Liver (tissue), 9 donors: ENCODE data around the gene SHF. TPM values are rescaled to one million over a fixed set of nuclear protein-coding genes. Genes with fewer than 3 reads are reported as not detected.

Source experiments
- DNase-seq: peaks from one replicate; pipeline ENCODE4 v3.0.0-alpha.2; 2017; ENCODE audit warnings: low spot score
- H3K27ac ChIP-seq, 2 donors: one replicate each; pipeline ENCODE4 v1.7.0; 2013; ENCODE audit warnings: inconsistent platforms in 2 of 2, low read length in 2 of 2, control low read depth in 1 of 2, low read depth in 1 of 2, mild to moderate bottlenecking in 1 of 2
- H3K27me3 ChIP-seq, 4 donors: one replicate each; pipeline versions ENCODE4 v1.6.1 to v1.7.0; 2013; ENCODE audit warnings: low read length in 3 of 4, inconsistent platforms in 1 of 4, mild to moderate bottlenecking in 1 of 4, moderate library complexity in 1 of 4; ENCODE audit not compliant: control insufficient read depth in 4 of 4, insufficient read depth in 4 of 4
- H3K36me3 ChIP-seq, 4 donors: one replicate each; pipeline versions ENCODE4 v1.6.1 to v1.7.0; 2013; ENCODE audit warnings: low read length in 3 of 4, mild to moderate bottlenecking in 3 of 4, low read depth in 1 of 4, moderate library complexity in 1 of 4; ENCODE audit not compliant: control insufficient read depth in 4 of 4, insufficient read depth in 3 of 4
- H3K4me1 ChIP-seq, 4 donors: one replicate each; pipeline versions ENCODE4 v1.6.1 to v1.7.0; 2013; ENCODE audit warnings: low read length in 3 of 4, mild to moderate bottlenecking in 3 of 4, moderate library complexity in 1 of 4; ENCODE audit not compliant: control insufficient read depth in 4 of 4, insufficient read depth in 4 of 4
- H3K4me3 ChIP-seq, 3 donors: one replicate each; pipeline versions ENCODE4 v1.6.1 to v1.7.0; 2013; ENCODE audit warnings: low read length in 3 of 3, control low read depth in 1 of 3, low read depth in 1 of 3, mild to moderate bottlenecking in 1 of 3
- H3K9ac ChIP-seq, 2 donors: one replicate each; pipeline ENCODE4 v1.7.0; 2013; ENCODE audit warnings: low read length in 2 of 2, mild to moderate bottlenecking in 2 of 2, moderate library complexity in 2 of 2, control low read depth in 1 of 2, low read depth in 1 of 2
- H3K9me3 ChIP-seq, 4 donors: one replicate each; pipeline versions ENCODE4 v1.6.1 to v1.7.0; 2013; ENCODE audit warnings: low read length in 3 of 4; ENCODE audit not compliant: control insufficient read depth in 4 of 4
- EGR1 ChIP-seq, 2 donors: IDR thresholded peaks; 2 replicates each; pipeline ENCODE4 v1.6.1; 2016 to 2018; ENCODE audit warnings: antibody characterized with exemption in 2 of 2, low read depth in 2 of 2
- FOXA1 ChIP-seq: IDR thresholded peaks from 2 replicates; pipeline ENCODE4 v1.6.1; 2016; ENCODE audit warnings: antibody characterized with exemption
- FOXA2 ChIP-seq: IDR thresholded peaks from 2 replicates; pipeline ENCODE4 v1.6.1; 2016; ENCODE audit warnings: antibody characterized with exemption
- GABPA ChIP-seq, 2 donors: IDR thresholded peaks in 1 of 2; conservative IDR thresholded peaks in 1 of 2; 2 replicates each; pipeline ENCODE4 v1.6.1; 2016; ENCODE audit warnings: antibody characterized with exemption in 2 of 2, mild to moderate bottlenecking in 1 of 2, moderate library complexity in 1 of 2
- HNF4A ChIP-seq, 2 donors: conservative IDR thresholded peaks; 2 replicates each; pipeline ENCODE4 v1.6.1; 2016; ENCODE audit warnings: antibody characterized with exemption in 2 of 2, mild to moderate bottlenecking in 2 of 2
- HNF4G ChIP-seq: IDR thresholded peaks from 2 replicates; pipeline ENCODE4 v1.6.1; 2016; ENCODE audit warnings: antibody characterized with exemption
- JUND ChIP-seq, 2 donors: IDR thresholded peaks; 2 replicates each; pipeline ENCODE4 v1.6.1; 2016; ENCODE audit warnings: antibody characterized with exemption in 2 of 2
- NR2F2 ChIP-seq: IDR thresholded peaks from 2 replicates; pipeline ENCODE4 v1.6.1; 2016; ENCODE audit warnings: antibody characterized with exemption
- RAD21 ChIP-seq, 2 donors: IDR thresholded peaks; 2 replicates each; pipeline ENCODE4 v1.6.1; 2016; ENCODE audit warnings: antibody characterized with exemption in 2 of 2, mild to moderate bottlenecking in 2 of 2
- RXRA ChIP-seq, 2 donors: IDR thresholded peaks; 2 replicates each; pipeline ENCODE4 v1.6.1; 2017 to 2018; ENCODE audit warnings: antibody characterized with exemption in 2 of 2, mild to moderate bottlenecking in 1 of 2
- SP1 ChIP-seq: IDR thresholded peaks from 2 replicates; pipeline ENCODE4 v1.6.1; 2018; ENCODE audit warnings: antibody characterized with exemption, mild to moderate bottlenecking
- TAF1 ChIP-seq: conservative IDR thresholded peaks from 2 replicates; pipeline ENCODE4 v1.6.1; 2016; ENCODE audit warnings: antibody characterized with exemption, mild to moderate bottlenecking
- YY1 ChIP-seq: IDR thresholded peaks from 2 replicates; pipeline ENCODE4 v1.6.1; 2016; ENCODE audit warnings: antibody characterized with exemption, mild to moderate bottlenecking
- WGBS: extraction: QIAGEN DNeasy Blood & Tissue Kit; methylation state at CpG from one replicate; pipeline ENCODE4 v1.1.7; 2013; 5-methylcytosine and 5-hydroxymethylcytosine counted together
- polyA plus RNA-seq, 2 donors: library from polyadenylated mRNA; stranded (reverse) in 1 of 2; unstranded in 1 of 2; fragments of 200-250 nt in 1 of 2; fragments of >200 nt in 1 of 2; fragmentation: Nextera tagmentation in 1 of 2; extraction: Ambion mirVana in 1 of 2; gene quantifications; one replicate each; pipeline versions ENCODE4 v1.2.1 to v1.2.3, GENCODE V29; 2013 to 2015
- total RNA-seq, 2 donors: library from RNA; depleted of rRNA; stranded (reverse); fragments of >200 nt; gene quantifications; one replicate each; pipeline ENCODE4 v1.2.3, GENCODE V29; 2014
- TF ChIP-seq, protein P1 (sequence below): IDR thresholded peaks from 2 replicates; pipeline ENCODE4 v1.6.1; 2016; ENCODE audit warnings: antibody characterized with exemption
- TF ChIP-seq, protein P2 (sequence below): fragments of 150-350 bp; IDR thresholded peaks from 2 replicates; pipeline ENCODE4 v1.5.1; 2017; ENCODE audit warnings: improper control_type of control experiment, low read depth, low read length; ENCODE audit not compliant: missing input control
- TF ChIP-seq, protein P3 (sequence below): IDR thresholded peaks from 2 replicates; pipeline ENCODE4 v1.6.1; 2016; ENCODE audit warnings: antibody characterized with exemption
- TF ChIP-seq, protein P4 (sequence below): IDR thresholded peaks from 2 replicates; pipeline ENCODE4 v1.6.1; 2016; ENCODE audit warnings: antibody characterized with exemption
- TF ChIP-seq, protein P5 (sequence below): IDR thresholded peaks from 2 replicates; pipeline ENCODE4 v1.6.1; 2016; ENCODE audit warnings: antibody characterized with exemption, mild to moderate bottlenecking
- donor health status: healthy.
- donor health status: healthy.
- donor health status: healthy.
- donor health status: healthy.
- donor health status: healthy.

Gene SHF
- total and polyA plus RNA-seq, 4 donors, result 4.7 to 15.7 (median 10.1) TPM

DNA sequence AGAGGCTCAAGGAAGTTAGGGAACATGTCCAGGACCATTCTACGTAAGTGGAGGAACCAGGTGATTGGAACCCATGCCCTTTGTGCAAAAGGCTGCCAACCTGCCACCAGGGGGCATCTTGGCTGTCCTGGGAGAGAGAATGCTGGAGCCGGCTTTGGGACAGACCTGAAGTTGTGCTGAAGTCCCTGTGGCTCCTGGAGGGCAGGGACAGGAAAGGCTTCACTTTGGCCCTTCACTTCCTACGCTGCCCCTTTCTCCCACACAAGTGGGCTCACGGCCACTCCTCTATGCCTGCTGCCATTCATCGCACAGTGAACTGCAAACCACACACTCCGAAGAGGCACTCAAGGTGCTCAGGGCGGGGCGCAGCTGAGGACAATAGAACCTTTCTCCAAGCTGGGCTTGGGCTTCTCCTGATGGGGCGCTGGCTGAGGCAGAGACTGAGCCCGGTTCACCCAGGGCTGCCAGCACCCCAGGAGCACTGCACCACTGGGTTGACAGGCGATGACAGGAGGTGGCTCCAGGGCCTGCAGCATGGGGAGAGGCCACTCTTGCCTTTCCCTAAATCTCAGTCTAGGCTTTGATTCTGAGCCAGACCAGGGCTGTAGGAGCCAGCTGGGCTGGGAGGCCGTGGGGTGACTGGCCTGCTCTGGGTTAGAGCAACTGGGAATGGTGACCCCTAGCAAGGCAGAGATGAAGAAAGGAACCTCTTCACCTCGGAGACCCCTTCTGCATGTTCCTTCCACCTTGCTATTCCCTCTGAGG is 8.4 kb downstream of the SHF start:
- no peak for DNase-seq
- no peaks in the 10 kb centered on the region for H3K27me3 ChIP-seq
- H3K36me3 ChIP-seq, result peaks cover 0 to 8% (median 2%) of the 10 kb centered on the region in 4 donors
- no peaks in the 10 kb centered on the region for H3K9me3 ChIP-seq
- no peak overlapping the region for H3K9ac ChIP-seq
- 84% methylated on average over 13 of the region's 13 CpGs for WGBS
- no peak overlapping the region for H3K27ac ChIP-seq
- TF ChIP-seq NR2F2, result no peak
- TF ChIP-seq FOXA2, result no peak
- no peak for TF ChIP-seq HNF4A (conservative IDR thresholded peaks at IDR 0.05)
- TF ChIP-seq, protein P1, sequence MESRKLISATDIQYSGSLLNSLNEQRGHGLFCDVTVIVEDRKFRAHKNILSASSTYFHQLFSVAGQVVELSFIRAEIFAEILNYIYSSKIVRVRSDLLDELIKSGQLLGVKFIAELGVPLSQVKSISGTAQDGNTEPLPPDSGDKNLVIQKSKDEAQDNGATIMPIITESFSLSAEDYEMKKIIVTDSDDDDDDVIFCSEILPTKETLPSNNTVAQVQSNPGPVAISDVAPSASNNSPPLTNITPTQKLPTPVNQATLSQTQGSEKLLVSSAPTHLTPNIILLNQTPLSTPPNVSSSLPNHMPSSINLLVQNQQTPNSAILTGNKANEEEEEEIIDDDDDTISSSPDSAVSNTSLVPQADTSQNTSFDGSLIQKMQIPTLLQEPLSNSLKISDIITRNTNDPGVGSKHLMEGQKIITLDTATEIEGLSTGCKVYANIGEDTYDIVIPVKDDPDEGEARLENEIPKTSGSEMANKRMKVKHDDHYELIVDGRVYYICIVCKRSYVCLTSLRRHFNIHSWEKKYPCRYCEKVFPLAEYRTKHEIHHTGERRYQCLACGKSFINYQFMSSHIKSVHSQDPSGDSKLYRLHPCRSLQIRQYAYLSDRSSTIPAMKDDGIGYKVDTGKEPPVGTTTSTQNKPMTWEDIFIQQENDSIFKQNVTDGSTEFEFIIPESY, result no peak
- peak in 1 of 2 donors; percentile 76 for TF ChIP-seq RAD21 (IDR thresholded peaks at IDR 0.05)
- TF ChIP-seq, protein P2, sequence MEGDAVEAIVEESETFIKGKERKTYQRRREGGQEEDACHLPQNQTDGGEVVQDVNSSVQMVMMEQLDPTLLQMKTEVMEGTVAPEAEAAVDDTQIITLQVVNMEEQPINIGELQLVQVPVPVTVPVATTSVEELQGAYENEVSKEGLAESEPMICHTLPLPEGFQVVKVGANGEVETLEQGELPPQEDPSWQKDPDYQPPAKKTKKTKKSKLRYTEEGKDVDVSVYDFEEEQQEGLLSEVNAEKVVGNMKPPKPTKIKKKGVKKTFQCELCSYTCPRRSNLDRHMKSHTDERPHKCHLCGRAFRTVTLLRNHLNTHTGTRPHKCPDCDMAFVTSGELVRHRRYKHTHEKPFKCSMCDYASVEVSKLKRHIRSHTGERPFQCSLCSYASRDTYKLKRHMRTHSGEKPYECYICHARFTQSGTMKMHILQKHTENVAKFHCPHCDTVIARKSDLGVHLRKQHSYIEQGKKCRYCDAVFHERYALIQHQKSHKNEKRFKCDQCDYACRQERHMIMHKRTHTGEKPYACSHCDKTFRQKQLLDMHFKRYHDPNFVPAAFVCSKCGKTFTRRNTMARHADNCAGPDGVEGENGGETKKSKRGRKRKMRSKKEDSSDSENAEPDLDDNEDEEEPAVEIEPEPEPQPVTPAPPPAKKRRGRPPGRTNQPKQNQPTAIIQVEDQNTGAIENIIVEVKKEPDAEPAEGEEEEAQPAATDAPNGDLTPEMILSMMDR, result peak; percentile 47
- TF ChIP-seq RXRA (IDR thresholded peaks at IDR 0.05), result no peak
- TF ChIP-seq YY1, result no peak
- TF ChIP-seq, protein P3, sequence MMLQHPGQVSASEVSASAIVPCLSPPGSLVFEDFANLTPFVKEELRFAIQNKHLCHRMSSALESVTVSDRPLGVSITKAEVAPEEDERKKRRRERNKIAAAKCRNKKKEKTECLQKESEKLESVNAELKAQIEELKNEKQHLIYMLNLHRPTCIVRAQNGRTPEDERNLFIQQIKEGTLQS, result no peak
- TF ChIP-seq GABPA (IDR thresholded peaks at IDR 0.05 in 1 of 2, conservative IDR thresholded peaks at IDR 0.05 in 1 of 2), result no peak
- TF ChIP-seq, protein P4, sequence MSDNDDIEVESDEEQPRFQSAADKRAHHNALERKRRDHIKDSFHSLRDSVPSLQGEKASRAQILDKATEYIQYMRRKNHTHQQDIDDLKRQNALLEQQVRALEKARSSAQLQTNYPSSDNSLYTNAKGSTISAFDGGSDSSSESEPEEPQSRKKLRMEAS, result no peak
- TF ChIP-seq TAF1, result no peak
- no peak for TF ChIP-seq HNF4G
- TF ChIP-seq JUND (IDR thresholded peaks at IDR 0.05), result no peak
- no peak for TF ChIP-seq FOXA1
- peaks cover 0 to 17% (median 6%) of the 10 kb centered on the region in 4 donors for H3K4me1 ChIP-seq
- no peak overlapping the region for H3K4me3 ChIP-seq

DNA sequence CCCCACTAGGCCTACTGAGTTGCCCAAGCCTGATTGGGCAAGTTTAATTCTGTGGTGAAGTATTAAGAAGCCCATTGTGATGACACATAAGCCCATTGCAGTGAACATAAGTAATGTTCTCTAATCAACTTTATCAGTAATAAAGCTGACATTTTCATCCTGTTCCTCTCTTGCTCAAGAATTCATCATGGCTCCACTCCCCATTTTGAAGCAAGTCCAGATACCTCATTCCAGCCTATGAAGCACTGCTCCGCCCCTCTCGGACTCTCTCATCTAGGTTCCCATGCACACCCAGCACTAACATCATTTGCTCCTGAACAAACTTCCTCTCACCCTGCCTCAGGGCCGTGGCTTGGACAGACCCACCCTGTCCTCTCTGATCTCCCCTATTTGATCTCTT is 10.5 kb downstream of the SHF start:
- H3K4me3 ChIP-seq, result no peak overlapping the region
- 97% methylated on average over 3 of the region's 3 CpGs for WGBS
- H3K27ac ChIP-seq, result no peak overlapping the region
- H3K9ac ChIP-seq, result no peak overlapping the region
- DNase-seq, result no peak
- H3K4me1 ChIP-seq, result peaks cover 0 to 4% (median 3%) of the 10 kb centered on the region in 4 donors
- H3K36me3 ChIP-seq, result peaks cover 2 to 20% (median 4%) of the 10 kb centered on the region in 4 donors
- H3K27me3 ChIP-seq, result no peaks in the 10 kb centered on the region
- H3K9me3 ChIP-seq, result no peaks in the 10 kb centered on the region
- TF ChIP-seq EGR1 (IDR thresholded peaks at IDR 0.05; ENCODE audit: low read depth in 2 of 2) (no peak), SP1 (no peak), HNF4G (no peak), NR2F2 (no peak), GABPA (IDR thresholded peaks at IDR 0.05 in 1 of 2, conservative IDR thresholded peaks at IDR 0.05 in 1 of 2) (no peak), RXRA (IDR thresholded peaks at IDR 0.05) (no peak)
- TF ChIP-seq, protein P5, sequence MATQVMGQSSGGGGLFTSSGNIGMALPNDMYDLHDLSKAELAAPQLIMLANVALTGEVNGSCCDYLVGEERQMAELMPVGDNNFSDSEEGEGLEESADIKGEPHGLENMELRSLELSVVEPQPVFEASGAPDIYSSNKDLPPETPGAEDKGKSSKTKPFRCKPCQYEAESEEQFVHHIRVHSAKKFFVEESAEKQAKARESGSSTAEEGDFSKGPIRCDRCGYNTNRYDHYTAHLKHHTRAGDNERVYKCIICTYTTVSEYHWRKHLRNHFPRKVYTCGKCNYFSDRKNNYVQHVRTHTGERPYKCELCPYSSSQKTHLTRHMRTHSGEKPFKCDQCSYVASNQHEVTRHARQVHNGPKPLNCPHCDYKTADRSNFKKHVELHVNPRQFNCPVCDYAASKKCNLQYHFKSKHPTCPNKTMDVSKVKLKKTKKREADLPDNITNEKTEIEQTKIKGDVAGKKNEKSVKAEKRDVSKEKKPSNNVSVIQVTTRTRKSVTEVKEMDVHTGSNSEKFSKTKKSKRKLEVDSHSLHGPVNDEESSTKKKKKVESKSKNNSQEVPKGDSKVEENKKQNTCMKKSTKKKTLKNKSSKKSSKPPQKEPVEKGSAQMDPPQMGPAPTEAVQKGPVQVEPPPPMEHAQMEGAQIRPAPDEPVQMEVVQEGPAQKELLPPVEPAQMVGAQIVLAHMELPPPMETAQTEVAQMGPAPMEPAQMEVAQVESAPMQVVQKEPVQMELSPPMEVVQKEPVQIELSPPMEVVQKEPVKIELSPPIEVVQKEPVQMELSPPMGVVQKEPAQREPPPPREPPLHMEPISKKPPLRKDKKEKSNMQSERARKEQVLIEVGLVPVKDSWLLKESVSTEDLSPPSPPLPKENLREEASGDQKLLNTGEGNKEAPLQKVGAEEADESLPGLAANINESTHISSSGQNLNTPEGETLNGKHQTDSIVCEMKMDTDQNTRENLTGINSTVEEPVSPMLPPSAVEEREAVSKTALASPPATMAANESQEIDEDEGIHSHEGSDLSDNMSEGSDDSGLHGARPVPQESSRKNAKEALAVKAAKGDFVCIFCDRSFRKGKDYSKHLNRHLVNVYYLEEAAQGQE, result no peak
- TF ChIP-seq, protein P1, result no peak
- TF ChIP-seq, protein P2, result no peak
- TF ChIP-seq, protein P4, result no peak
